H1 (cell line): ENCODE results near the gene SH3GL1. TPM values are rescaled to one million over a fixed set of nuclear protein-coding genes. Genes with fewer than 3 reads are reported as not detected.

ENCODE experiments used
- CTCF ChIA-PET: fragments of 300-600 bp; sonication (Branson Sonifier 250); formaldehyde crosslinking; loops from one replicate; lab custom pipeline; 2021; ENCODE audit not compliant: partially characterized antibody; lab: Charles Lee
- POLR2A ChIA-PET: fragments of 300-600 bp; sonication (Branson Sonifier 250); formaldehyde crosslinking; loops from one replicate; lab custom pipeline; 2021; ENCODE audit warnings: inconsistent platforms; ENCODE audit not compliant: partially characterized antibody; lab: Charles Lee
- DNase-seq, 2 experiments: peaks; one replicate each; pipeline versions ENCODE4 v3.0.0 to v3.0.0-alpha.2; 2010 to 2022; ENCODE audit warnings: low spot score in 2 of 2, low read depth in 1 of 2, mixed read lengths in 1 of 2
- FAIRE-seq: peaks from 2 replicates; lab custom pipeline; 2011; peaks lifted over from hg19 to GRCh38; lab: Jason Lieb, UNC
- H2AFZ ChIP-seq: 2 replicates; pipeline ENCODE4 v1.8.1; 2012; ENCODE audit warnings: low read length, inconsistent platforms
- H2AK5ac ChIP-seq: 2 replicates; pipeline ENCODE4 v1.6.1; 2013; ENCODE audit warnings: low read depth, low read length
- H2BK120ac ChIP-seq: replicated peaks from 2 replicates; pipeline ENCODE3; 2013; ENCODE audit warnings: low read depth, low read length, inconsistent platforms
- H2BK12ac ChIP-seq: 2 replicates; pipeline ENCODE4 v1.6.1; 2013; ENCODE audit warnings: low read depth, low read length
- H2BK15ac ChIP-seq: 2 replicates; pipeline ENCODE4 v1.6.1; 2013; ENCODE audit warnings: low read length
- H2BK20ac ChIP-seq: 2 replicates; pipeline ENCODE4 v1.6.1; 2013; ENCODE audit warnings: low read length
- H2BK5ac ChIP-seq: 2 replicates; pipeline ENCODE4 v1.6.1; 2013; ENCODE audit warnings: low read depth, low read length
- H3K14ac ChIP-seq: 2 replicates; pipeline ENCODE4 v1.6.1; 2013; ENCODE audit warnings: inconsistent platforms; ENCODE audit not compliant: insufficient read length
- H3K18ac ChIP-seq: 2 replicates; pipeline ENCODE4 v1.6.1; 2013; ENCODE audit warnings: low read length; ENCODE audit errors: extremely low read depth
- H3K23ac ChIP-seq: 2 replicates; pipeline ENCODE4 v1.6.1; 2013; ENCODE audit warnings: inconsistent platforms; ENCODE audit not compliant: insufficient read length
- H3K23me2 ChIP-seq: 2 replicates; pipeline ENCODE4 v1.6.1; 2013; ENCODE audit warnings: low read depth, low read length
- H3K27ac ChIP-seq: 2 replicates; pipeline ENCODE4 v1.6.1; 2011; ENCODE audit warnings: low read depth, low read length, inconsistent platforms
- H3K27me3 ChIP-seq, 4 experiments: replicated peaks in 1 of 4; 1 replicate in 1 of 4; 2 replicates in 3 of 4; pipeline versions ENCODE4 v1.6.1 to v1.8.1; 2011 to 2013; ENCODE audit warnings: low read length in 3 of 4, mild to moderate bottlenecking in 3 of 4, inconsistent platforms in 2 of 4, mixed read lengths in 2 of 4, moderate library complexity in 1 of 4; ENCODE audit not compliant: control insufficient read depth in 3 of 4, insufficient read depth in 3 of 4; ENCODE audit errors: extremely low read depth in 1 of 4
- H3K36me3 ChIP-seq, 4 experiments: 2 replicates each; pipeline versions ENCODE4 v1.6.1 to v1.8.1; 2011 to 2013; ENCODE audit warnings: mild to moderate bottlenecking in 4 of 4, low read length in 3 of 4, moderate library complexity in 2 of 4, control low read depth in 1 of 4, inconsistent platforms in 1 of 4; ENCODE audit not compliant: insufficient read depth in 4 of 4, control insufficient read depth in 2 of 4
- H3K4ac ChIP-seq: replicated peaks from 2 replicates; pipeline ENCODE3; 2013; ENCODE audit warnings: low read length, low read depth, mixed read lengths, inconsistent platforms; ENCODE audit not compliant: insufficient read length
- H3K4me1 ChIP-seq, 4 experiments: replicated peaks in 1 of 4; 1 replicate in 1 of 4; 2 replicates in 3 of 4; pipeline versions ENCODE4 v1.6.1 to v1.8.1; 2011 to 2013; ENCODE audit warnings: low read length in 3 of 4, inconsistent platforms in 2 of 4, mixed read lengths in 1 of 4; ENCODE audit not compliant: insufficient read depth in 4 of 4, control insufficient read depth in 3 of 4
- H3K4me2 ChIP-seq, 2 experiments: 2 replicates each; pipeline versions ENCODE4 v1.6.1 to v1.8.1; 2011 to 2013; ENCODE audit warnings: low read depth in 2 of 2, low read length in 2 of 2, control low read depth in 1 of 2, inconsistent platforms in 1 of 2, mild to moderate bottlenecking in 1 of 2; ENCODE audit not compliant: insufficient read depth in 1 of 2
- H3K4me3 ChIP-seq, 4 experiments: fragments of 200-600, 300-600 bp in 1 of 4; sonication (generic), shearing (Covaris generic), sonication (Bioruptor Twin) in 1 of 4; 2 replicates each; pipeline versions ENCODE4 v1.5.1 to v1.8.1; 2011 to 2016; ENCODE audit warnings: low read length in 4 of 4, low read depth in 3 of 4, control low read depth in 2 of 4, inconsistent platforms in 2 of 4, mild to moderate bottlenecking in 2 of 4, mixed read lengths in 1 of 4, moderate library complexity in 1 of 4; ENCODE audit not compliant: insufficient read depth in 2 of 4; ENCODE audit errors: extremely low read depth in 1 of 4
- H3K56ac ChIP-seq: replicated peaks from 2 replicates; pipeline ENCODE3; 2013; ENCODE audit warnings: low read depth, mild to moderate bottlenecking, mixed read lengths, low read length, inconsistent platforms; ENCODE audit not compliant: insufficient read length
- H3K79me1 ChIP-seq: 2 replicates; pipeline ENCODE4 v1.6.1; 2013; ENCODE audit warnings: low read depth, low read length, control low read depth
- H3K79me2 ChIP-seq, 2 experiments: 2 replicates each; pipeline versions ENCODE4 v1.6.1 to v1.8.1; 2012 to 2013; ENCODE audit warnings: low read length in 2 of 2, mild to moderate bottlenecking in 2 of 2, inconsistent platforms in 1 of 2; ENCODE audit not compliant: insufficient read depth in 2 of 2, control insufficient read depth in 1 of 2
- H3K9ac ChIP-seq, 4 experiments: replicated peaks in 1 of 4; 1 replicate in 1 of 4; 2 replicates in 3 of 4; pipeline versions ENCODE4 v1.6.1 to v1.8.1; 2011 to 2013; ENCODE audit warnings: low read depth in 3 of 4, low read length in 3 of 4, control low read depth in 2 of 4, mild to moderate bottlenecking in 2 of 4, moderate library complexity in 2 of 4, inconsistent platforms in 1 of 4; ENCODE audit errors: extremely low read depth in 1 of 4
- H3K9me3 ChIP-seq, 2 experiments: 2 replicates each; pipeline versions ENCODE4 v1.6.1 to v1.8.1; 2012 to 2013; ENCODE audit warnings: mild to moderate bottlenecking in 2 of 2, moderate library complexity in 2 of 2, control low read depth in 1 of 2, inconsistent platforms in 1 of 2, low read depth in 1 of 2, low read length in 1 of 2, mixed read lengths in 1 of 2; ENCODE audit not compliant: insufficient read depth in 2 of 2
- H4K20me1 ChIP-seq, 2 experiments: replicated peaks in 1 of 2; 2 replicates each; pipeline versions ENCODE3 to v1.8.1; 2011 to 2013; ENCODE audit warnings: inconsistent platforms in 2 of 2, low read length in 2 of 2, mild to moderate bottlenecking in 1 of 2; ENCODE audit not compliant: insufficient read depth in 2 of 2, control insufficient read depth in 1 of 2
- H4K5ac ChIP-seq: 2 replicates; pipeline ENCODE4 v1.6.1; 2013; ENCODE audit warnings: low read length, low read depth, mixed read lengths, inconsistent platforms; ENCODE audit not compliant: insufficient read length
- H4K8ac ChIP-seq: 2 replicates; pipeline ENCODE4 v1.8.0; 2013; ENCODE audit warnings: mild to moderate bottlenecking, moderate library complexity, low read length, inconsistent platforms; ENCODE audit not compliant: insufficient read depth; ENCODE audit errors: extremely low read depth
- H4K91ac ChIP-seq: replicated peaks from 2 replicates; pipeline ENCODE3; 2013; ENCODE audit warnings: low read length, mixed read lengths, inconsistent platforms; ENCODE audit not compliant: insufficient read length
- CHD2 ChIP-seq: IDR thresholded peaks from 2 replicates; pipeline ENCODE4 v1.6.1; 2012; ENCODE audit warnings: low read length, improper control_type of control experiment
- HDAC6 ChIP-seq: IDR thresholded peaks from one replicate; pipeline ENCODE4 v1.7.1; 2012; ENCODE audit warnings: low read depth, mild to moderate bottlenecking, inconsistent platforms, low read length, moderate library complexity
- WGBS, 2 experiments: shearing (Covaris generic) in 1 of 2; methylation state at CpG; one replicate each; pipeline versions ENCODE4 v1.1.6 to v1.1.7; 2013 to 2015; ENCODE audit warnings: low lambda C conversion rate in 2 of 2, mixed read lengths in 2 of 2, inconsistent platforms in 1 of 2, low coverage in 1 of 2, missing lambda C conversion rate in 1 of 2; ENCODE audit not compliant: insufficient replicate concordance in 2 of 2, insufficient coverage in 1 of 2, insufficient read length in 1 of 2; ENCODE audit errors: extremely low coverage in 1 of 2, missing lambda C conversion rate in 1 of 2; 5-methylcytosine and 5-hydroxymethylcytosine counted together
- polyA plus RNA-seq, 7 experiments: library from polyadenylated mRNA; depleted of rRNA in 3 of 7; stranded (reverse) in 5 of 7; unstranded in 2 of 7; fragments of >200 nt in 5 of 7; fragments of 200-250 nt in 2 of 7; gene quantifications; 1 replicate in 5 of 7; 2 replicates in 1 of 7; 4 replicates in 1 of 7; pipeline versions ENCODE4 v1.2.1 to v1.2.3, GENCODE V29; 2011 to 2013; ENCODE audit warnings: missing spikeins in 2 of 7, mixed read lengths in 2 of 7
- total RNA-seq: library from RNA; stranded (reverse); fragmentation: NEBNext Ultra II Directional; extraction: Animal tissue kit (Norgen Biotek cat#: 25700); gene quantifications from 2 replicates; pipeline ENCODE4 v1.2.1, GENCODE V29; 2021

SH3GL1 gene
- total and polyA plus RNA-seq, 2 of the 8 experiments (the other 6 are each of a cell fraction or from before 2014, with no cell fraction given), result 81.5 to 102 TPM

DNA sequence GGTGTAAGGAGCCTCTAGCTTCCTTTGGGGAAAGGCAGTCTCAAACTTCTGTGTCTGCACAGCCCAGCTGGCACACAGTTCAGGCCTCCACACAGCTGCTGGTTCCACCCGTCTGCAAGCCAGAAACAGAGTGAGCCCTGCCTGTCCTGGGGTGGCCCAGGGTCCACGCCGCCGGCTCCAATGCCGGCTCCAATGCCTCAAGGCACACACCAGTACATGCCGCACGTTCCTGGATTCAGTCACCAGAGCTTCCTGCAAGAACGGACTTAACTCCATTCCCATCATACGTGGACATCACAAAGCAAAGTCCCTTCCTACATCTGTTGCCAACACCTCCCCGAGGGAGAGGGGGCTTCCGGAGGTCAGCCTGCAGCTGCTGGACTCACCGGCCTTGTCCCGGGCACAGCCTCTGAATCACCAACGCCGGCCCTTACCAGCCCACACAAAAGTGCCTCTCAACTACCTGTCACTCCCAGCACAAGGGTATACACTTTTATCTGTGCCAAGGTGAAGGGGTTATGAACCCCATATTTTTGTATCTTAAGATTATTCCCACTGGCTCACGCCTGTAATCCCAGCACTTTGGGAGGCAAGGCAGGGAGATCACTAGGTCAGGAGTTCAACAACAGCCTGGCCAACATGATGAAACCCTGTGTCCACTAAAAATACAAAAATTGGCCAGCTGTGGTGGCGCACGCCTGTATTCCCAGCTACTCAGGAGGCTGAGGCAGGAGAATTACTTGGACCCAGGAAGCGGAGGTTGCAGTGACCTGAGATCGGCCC lies 8.5 kb downstream of the SH3GL1 start:
- Histone ChIP-seq H3K79me2 (peaks cover 0 to 84% of the 10 kb centered on the region in 2 experiments; a peak in 2 of 4 replicates), H2BK15ac (no peak overlapping the region)
- CTCF ChIA-PET, result interaction anchor here (0.8 to 7.2 kb wide), 10 partner anchors 9 to 125 kb away, joined by 3 to 72 read pairs (median 8); partner anchors contain the start of genes CHAF1A and SH3GL1

More for the DNA sequence above, 8.5 kb downstream of the SH3GL1 start:
- POLR2A ChIA-PET, result interaction anchor here (0.7 to 5.2 kb wide), 9 partner anchors 10 to 58 kb away, joined by 3 to 57 read pairs (median 8); partner anchors contain the start of gene CHAF1A
- Histone ChIP-seq H3K4me1 (peaks cover 10 to 39% (median 26%) of the 10 kb centered on the region in 4 experiments), H4K91ac (no peak overlapping the region), H3K23ac (no peak overlapping the region), H2BK12ac (no peak overlapping the region), H4K5ac (no peak overlapping the region), H3K79me1 (peaks cover 37% of the 10 kb centered on the region), H3K36me3 (no peaks in the 10 kb centered on the region), H3K27me3 (no peaks in the 10 kb centered on the region), H2BK20ac (no peak overlapping the region), H3K27ac (no peak overlapping the region), H3K23me2 (no peaks in the 10 kb centered on the region; the same call in 1 of the 2 replicates), H3K9me3 (no peaks in the 10 kb centered on the region), H2AFZ (no peak overlapping the region), H3K18ac (no peak overlapping the region), H3K4ac (no peak overlapping the region), H2BK120ac (no peak overlapping the region), H2AK5ac (no peak overlapping the region), H4K8ac (no peak overlapping the region), H3K14ac (no peak overlapping the region), H3K9ac (peak overlapping the region in 1 of 4 experiments; percentile 20; a peak in 3 of 7 replicates), H3K56ac (no peak overlapping the region), H2BK5ac (no peak overlapping the region), H4K20me1 (peaks cover 23 to 50% of the 10 kb centered on the region in 2 experiments), H3K4me2 (peak overlapping the region in 1 of 2 experiments; percentile 89; a peak in 1 of 4 replicates), H3K4me3 (no peak overlapping the region)
- 91% methylated on average over 20 of the region's 20 CpGs; no CpG with 5 or more reads in 1 of the 2 experiments for WGBS, 2 experiments
- no peak for DNase-seq
- TF ChIP-seq CHD2 (no peak), HDAC6 (no peak)
- no peak for FAIRE-seq
